Stimulated activated CD4-positive, alpha-beta T cell treated with anti-CD3 and anti-CD28 coated beads, Interleukin-1b, Interleukin-23, amount 100 ng/mL, for 48 hours (primary cell): ENCODE results near the gene CC2D2A.

Source experiments
- DNase-seq: peaks from one replicate; pipeline ENCODE4 v3.0.0-alpha.2; 2020

CC2D2A gene

DNA sequence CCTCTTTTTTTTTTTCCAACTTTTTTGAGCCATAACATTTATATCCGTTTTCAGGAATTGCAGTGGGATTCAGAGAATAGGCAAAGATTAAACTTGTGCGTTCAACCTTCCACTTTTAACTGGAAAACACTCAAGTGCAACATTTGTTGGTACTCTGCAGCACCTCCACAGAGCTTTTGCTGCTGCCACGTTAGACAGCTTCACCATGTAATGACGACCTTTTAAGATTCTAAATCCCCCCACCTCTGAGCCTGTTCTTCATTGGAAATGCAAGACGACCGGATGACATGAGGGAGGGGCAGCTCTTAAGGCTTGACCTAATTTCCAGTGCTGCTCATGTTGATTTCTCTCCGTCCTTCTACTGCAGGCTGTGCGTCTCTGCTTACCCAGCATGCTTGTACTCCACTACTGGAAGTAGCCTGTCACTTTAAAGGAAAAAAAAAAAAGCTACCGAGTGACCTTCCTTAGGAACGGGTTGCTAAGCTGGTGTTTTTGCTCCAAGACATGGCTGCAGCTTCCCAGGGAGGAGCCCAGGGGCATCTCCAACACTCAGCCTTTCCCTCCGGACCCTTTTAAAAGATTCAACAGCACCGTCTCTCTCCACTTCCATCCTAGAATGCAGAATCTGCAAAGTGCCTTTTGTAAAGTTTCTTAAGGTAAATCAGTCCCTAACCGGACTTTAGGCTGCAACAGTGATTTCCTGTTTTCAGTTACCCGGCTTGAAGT is at the start of gene CC2D2A:
Gene CC2D2A (plus strand): TSS at position 481 of the 726 bp plus-strand sequence. CDS start 6,051 bp downstream, outside the sequence.
- DNase-seq = no peak

GRCh38 chr4:15420642-15421041 is 49.0 kb upstream of the CC2D2A start:
- no peak for DNase-seq

DNA sequence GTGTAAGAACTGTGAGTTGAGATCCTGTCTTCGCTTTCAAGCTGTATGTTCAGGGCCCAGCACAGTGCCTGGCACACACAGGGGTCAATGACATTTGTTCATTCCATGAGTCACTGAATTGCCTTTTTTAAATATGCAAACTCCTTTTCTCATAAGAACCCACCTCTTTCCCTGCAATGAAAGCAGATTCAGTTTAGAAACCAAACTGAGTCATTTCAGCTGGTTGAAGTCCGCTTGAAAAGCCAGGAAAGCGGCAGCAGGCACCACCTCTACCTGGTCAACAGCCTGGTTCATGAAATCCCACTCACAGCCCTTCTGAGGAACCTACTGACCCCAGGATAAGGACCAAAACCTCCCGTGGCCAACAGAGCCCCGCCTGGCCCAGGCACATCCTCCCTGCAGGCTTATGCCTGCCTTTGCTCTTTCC is 46.4 kb upstream of the CC2D2A start:
- DNase-seq = peak; percentile 42

DNA sequence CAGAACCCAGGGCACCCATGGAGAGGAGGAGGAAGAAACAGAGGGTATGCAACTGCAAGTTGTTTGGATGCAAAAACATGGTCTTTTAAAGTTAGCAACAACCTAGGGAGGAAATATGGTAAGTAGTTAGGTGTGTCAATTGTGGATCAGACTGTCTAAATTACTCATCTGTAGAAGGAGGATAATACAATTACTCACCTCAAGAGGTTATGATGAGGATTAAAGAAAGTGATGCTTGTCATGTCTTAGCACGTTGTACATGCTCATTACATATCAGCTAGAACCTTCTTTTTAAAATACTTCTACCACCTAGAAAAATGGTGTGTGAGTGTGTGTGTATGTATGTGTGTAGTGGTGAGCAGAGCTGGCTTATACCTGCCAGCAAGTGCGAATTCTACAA is 44.2 kb upstream of the CC2D2A start:
- DNase-seq = no peak

DNA sequence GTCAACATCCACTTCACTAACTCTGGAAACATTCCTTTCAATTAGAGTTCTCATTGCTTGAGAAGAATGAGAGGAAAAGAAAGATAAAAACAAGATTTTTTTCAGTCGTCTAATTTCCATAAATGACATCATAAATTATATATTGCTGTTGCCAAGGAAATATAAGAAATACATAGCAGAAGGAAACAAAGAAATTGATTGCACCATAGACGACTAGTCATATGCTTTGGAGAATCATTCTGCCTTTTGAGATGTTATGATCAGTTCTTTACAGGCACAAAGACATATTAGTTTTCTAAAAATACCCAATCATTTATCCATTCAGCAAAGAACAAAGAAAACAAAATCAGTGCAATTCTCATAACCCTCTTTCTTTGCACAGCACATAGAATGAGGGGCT is 42.5 kb upstream of the CC2D2A start:
- no peak for DNase-seq

DNA sequence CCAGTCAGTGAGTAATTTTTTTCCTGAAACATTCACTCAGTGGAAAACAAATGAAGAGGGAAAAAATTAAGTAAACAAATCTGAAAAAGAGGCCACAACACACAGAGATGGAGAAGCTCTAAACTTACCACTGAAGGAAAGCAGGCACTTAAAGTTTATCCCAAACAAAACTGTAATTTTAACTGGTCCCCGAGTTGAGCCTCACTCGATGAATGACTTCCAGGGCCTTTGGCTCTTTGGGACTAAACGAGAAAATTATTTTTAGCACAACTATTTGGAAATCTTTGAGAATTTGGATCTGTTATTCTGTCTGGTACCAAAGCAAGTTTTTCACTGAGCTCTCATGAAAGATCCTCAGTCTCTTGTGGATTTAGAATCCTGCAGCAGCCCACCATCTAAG is 42.0 kb upstream of the CC2D2A start, which contains the start of gene C1QTNF7:
Gene C1QTNF7 (plus strand): TSS at position 333 of the 400 bp plus-strand sequence. CDS start 7,711 bp downstream, outside the sequence.
- no peak for DNase-seq

DNA sequence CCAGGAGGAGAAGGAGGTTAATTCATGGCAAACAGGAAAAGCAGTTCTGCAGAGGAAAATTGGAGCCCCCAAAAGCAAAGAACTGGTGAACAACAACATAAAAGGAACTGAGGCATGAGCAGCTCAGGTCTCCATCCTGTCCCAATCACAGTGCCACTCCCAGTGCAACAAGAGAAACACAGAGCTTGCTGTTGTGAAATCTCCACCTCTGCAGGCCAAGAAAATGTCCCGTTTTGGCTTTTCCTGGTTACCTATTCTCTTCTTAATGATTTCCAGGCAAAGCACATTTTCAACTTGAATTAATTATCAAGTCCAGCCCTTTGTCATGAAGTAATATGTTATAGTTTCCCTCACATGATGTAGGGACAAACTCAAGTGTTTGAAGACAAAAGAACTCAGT is 41.1 kb upstream of the CC2D2A start:
- DNase-seq = no peak

DNA sequence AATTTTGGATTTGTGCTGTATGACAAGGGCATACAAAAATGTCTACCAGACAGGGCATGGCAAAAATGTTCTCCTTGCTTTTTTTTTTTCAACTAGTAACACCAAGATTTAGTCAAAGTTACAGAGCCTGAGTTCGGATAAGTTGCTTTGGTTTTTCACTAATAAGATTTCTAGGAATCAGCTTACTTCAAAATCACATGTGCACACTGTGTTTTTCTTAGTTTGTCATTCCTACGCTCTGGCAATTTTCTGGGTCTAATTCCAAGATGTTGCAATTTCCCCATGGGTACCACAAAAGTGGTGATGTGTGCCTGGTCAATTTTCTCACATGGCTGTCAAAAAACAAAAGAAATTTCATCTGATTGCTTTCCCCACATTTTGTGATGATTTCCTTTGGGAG is 35.6 kb upstream of the CC2D2A start:
- no peak for DNase-seq

GRCh38 chr4:15434676-15435075 is 35.0 kb upstream of the CC2D2A start:
- DNase-seq = no peak

DNA sequence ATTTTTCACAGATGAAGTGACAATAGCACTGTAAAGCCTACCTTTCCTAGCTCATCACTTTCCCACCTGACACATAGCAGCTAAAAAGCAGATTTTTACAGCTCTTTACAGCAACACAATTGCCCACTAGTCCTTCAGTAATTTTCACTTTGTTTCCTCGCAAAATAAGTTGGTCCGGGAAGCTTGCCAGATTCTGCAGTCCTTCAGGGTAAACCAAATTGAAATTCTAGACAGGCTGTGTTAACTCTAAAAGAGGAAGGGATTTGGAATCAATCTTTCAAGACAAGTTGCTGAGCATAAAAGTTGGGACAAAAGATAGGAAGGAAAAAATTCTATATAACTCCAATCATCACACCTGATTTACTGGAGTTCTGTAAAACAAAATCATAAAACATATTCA is 33.2 kb upstream of the CC2D2A start:
- DNase-seq = no peak

DNA sequence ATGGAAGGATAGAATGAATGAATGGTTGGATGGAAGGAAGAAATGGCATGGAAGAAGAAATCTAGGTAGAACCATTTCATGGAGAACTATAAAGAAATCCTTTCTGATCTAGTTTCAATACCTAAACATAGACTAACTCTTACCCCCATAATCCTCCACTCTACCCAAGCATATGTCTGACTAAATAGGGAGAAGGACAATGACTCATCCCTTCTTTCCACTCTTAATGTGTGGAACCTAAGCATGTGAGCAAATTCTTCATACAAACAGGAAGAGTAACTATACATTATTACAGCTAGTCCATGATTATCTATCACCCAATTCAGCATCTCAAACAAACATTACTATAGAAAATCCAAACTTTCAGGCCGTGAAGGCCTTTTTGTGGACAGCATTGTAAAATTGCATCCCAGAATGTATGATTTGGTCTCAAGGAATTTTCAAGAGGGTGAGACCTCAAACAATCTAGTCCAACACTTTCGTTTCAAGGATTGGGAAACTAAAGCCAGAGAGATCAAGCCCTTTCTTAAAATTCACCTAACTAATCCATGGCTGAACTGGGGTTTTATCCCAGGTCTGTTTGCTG is 30.6 kb upstream of the CC2D2A start:
- DNase-seq = no peak

DNA sequence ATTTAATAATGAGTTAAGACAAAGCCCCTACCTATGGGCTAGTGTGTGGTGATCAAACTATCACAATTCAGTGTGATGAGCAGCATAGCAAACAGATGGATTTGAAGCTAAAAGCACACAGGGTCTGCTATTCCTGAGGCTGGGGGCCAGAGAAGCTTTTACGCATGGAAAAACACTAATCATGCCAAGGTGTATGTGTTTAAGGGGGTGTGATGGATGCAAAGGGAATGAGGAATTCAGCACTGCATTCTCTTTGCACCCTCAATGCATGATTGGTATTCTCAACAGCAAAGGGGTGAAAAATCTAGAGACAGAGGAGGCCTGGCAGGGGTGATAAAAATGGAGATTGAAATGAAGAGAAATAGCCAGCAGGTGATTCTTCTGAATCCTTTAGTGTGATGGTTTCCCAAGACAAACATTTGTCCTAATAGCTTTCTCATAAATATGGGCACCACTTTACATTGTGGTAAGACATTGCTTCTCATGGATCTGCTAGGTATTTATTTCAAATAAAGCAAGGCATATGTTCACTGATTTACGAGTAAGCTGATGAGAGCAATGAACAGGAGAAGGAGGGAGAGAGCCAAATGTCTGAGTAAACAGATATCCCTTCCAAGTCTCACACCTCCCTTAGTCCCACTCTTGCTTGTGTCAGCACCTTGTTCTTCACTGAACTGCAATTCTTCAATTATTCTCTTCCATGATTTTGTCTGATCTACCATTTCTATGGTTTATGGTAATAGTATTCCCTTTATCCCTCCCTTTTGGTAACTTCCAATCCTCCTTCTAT is 26.1 kb upstream of the CC2D2A start:
- no peak for DNase-seq

- no peak for DNase-seq
Observed at GRCh38 chr4:15444276-15444675, 25.4 kb upstream of the CC2D2A start.

DNA sequence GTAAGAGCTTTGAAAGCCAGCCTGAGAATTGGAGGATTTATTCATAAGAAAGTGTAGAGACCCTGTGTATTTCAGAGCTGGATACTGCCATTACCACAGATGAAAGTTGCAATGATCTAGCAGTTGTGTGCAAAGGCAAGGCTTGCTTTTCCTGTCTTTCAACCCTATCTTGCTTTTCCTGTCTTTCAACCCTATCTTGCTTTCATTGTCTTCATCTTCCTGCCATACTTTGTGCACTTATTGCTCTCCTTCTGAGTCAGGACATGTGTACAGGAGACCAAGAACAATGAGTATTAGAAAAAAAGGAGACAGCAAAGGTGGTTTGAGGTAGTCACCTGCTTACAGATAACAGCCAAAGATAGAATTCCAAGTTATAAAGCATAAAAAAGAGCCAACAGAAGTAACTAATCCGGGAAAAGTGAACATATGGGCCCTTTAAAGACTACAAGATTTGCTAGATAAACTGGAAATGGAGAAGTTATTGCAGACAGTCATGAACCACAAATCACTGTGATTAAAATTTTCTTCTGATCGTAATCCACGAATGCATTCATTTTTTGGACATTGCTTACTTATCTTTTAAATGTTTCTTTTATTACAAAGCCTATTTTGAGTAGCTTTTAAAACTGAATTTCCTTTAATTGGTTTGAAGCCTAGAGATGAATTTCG is 24.7 kb upstream of the CC2D2A start:
- DNase-seq = no peak

DNA sequence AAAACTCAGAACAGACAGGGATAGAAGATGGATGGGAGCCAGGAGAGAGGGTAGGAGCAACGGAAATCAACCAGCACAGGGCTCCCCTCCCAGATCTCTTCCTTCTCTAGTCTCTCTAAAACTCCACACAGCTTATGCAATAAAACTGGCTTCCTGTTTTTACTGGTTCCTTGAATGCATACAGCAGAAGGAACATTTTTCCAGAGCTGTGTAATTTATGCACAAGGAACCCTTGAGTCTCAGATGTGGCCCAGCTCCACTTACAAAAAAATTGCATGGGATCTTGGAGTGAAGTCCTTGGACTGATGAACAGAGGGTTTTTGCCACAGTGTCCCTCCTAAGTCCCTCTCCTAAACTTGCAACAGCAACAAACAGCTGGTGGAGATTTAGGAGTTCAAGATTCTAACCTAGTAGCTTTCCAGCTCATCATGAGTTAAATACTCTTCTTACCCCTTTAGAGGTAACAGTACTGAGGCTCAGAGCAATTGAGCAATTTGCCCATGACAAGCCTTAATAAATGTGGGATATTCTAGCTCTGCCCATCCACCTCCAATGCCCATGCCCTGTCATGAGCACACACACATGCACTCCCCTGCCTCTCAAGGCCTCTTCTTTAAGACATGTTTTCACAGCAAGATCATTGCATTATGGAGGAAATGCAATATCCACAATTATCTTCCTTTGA is 18.4 kb upstream of the CC2D2A start:
- DNase-seq = no peak

DNA sequence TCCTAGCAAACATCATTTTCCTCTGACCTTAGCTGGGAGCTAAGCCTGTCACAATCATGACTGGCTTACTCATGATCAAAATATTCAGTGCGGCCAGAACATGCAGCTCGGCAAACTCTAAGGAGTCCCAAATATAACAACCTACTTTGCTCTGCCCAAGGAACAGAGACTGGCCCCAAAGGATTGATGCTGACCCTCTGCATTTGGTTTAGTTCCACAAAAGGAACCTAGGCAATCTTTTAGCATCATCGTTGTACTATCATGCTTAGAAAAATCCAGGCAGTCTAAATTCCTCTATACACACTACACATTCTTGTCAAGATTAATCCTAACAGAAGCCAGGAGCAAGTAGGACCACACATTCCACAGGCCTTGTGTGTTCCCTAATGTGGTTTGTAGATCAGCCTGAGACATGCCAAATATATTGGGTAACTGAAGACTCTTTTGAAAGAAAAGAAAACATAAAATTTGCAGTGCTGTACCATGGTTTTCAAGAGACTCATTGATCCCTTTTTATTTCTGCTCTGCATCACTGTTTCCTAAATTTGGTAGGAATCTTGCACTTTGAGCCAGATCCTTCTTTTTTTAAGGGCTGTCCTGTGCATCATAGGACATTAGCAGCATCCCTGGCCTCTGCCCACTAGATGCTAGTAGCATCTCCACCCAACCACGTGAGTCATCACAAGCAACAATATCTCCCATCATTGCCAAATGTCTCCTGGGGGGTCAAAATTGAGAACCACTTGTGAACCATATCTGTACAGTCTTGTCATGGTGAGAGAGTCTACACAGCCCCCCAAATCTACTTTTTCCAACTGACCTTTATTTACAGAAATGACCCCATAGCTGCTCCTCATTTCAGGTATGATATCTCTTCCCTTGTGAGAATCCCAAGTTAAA is 17.6 kb upstream of the CC2D2A start:
- DNase-seq = no peak

DNA sequence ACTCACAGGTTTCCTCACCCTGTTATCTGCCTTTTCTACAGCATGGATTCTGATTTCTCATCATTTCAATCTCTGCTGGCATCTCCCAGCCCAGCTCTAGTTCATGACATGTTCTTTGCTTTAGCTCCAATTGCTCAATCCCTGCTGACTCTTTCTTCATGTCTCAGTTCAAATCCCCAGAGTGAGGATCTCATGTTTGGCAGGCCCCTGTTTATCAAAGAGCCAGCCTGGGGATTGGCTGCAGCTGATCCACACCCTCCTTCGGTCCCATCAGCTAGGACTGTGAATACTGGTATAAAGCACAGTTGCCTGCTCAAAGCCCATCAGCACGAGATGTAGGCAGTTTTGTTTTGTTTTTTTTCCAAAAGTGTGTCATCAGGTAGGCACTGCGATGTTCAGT is 14.4 kb upstream of the CC2D2A start:
- no peak for DNase-seq

DNA sequence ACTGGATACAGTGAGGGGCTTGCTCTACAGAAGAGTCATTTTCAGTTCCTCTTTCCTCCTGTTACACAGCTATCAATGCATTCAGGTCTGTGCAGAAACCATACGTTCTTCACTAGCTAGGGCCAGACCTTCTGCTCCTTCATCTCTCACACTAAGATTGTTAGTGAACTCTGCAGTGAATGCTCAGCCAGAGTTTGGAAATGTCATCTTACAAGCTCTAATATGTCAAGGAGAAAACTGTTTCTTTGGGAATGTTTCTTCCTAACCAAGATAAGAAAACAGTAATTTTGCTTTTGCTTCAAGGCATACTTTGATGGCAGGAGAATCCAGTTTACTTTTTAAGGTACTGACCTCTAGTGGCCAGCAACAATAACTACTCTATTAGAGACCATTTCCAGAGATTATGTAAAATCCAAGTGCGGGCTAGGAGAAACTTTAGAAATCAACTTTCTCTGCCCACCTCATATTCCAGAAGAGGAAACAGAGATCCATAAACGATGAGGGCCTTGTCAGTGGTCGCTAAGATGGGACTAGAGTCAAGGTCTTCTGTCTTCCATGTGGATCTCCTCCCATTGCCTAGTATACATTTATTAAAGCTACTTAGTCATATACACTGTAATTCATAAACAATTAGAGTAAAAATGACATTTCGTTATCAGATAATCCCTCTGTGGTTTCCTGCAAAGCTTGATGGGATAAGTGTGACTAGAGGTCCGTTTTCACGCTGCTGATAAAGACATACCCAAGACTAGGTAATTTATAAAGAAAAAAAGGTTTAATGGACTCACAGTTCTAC is 12.1 kb upstream of the CC2D2A start:
- no peak for DNase-seq

DNA sequence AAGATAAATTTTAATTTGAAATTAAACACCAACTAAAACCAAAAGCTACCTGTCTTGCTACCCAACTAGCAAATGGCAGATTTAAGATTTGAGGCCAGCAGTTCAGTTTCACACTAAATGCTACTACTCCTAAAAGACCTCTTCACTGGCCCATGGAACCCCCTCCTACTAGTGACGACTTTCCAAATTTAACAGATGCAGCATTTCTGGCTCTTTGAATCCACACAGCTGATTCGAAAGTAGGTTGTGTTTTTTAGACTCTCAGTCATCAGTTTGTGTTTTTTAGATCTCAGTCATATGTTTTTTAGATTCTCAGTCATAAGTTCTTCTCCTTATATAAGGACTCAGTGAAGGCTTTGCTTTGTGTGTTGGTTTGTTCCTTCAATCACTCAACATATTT is 11.1 kb upstream of the CC2D2A start:
- no peak for DNase-seq

GRCh38 chr4:15459706-15460105 is 10.0 kb upstream of the CC2D2A start:
- DNase-seq = no peak

DNA sequence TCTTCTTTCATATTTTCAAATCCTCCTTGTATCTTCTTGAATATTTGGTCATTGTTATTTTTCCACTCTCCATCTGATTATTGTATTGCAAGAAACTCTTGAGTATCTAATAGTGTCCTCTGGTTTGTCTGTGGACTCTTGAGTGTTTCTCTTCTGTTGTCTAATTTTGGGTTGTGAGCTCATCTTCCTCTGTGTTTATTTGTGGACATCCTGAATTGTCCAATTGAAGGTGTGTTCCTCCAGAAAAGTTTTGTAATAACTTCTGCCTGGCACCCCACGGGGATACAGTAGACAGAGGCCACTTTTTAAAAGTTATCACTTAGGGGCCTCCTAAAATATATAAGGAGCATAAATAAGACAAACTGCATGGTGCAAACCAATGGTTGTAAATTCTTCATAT is 3.1 kb upstream of the CC2D2A start:
- no peak for DNase-seq
